ENCODE data around the gene THG1L.
"Not testable (repeated sequence)": the region's sequence is repeated elsewhere in the genome, so short reads cannot be mapped to it uniquely, and the experiment has no call there.

THG1L gene

DNA sequence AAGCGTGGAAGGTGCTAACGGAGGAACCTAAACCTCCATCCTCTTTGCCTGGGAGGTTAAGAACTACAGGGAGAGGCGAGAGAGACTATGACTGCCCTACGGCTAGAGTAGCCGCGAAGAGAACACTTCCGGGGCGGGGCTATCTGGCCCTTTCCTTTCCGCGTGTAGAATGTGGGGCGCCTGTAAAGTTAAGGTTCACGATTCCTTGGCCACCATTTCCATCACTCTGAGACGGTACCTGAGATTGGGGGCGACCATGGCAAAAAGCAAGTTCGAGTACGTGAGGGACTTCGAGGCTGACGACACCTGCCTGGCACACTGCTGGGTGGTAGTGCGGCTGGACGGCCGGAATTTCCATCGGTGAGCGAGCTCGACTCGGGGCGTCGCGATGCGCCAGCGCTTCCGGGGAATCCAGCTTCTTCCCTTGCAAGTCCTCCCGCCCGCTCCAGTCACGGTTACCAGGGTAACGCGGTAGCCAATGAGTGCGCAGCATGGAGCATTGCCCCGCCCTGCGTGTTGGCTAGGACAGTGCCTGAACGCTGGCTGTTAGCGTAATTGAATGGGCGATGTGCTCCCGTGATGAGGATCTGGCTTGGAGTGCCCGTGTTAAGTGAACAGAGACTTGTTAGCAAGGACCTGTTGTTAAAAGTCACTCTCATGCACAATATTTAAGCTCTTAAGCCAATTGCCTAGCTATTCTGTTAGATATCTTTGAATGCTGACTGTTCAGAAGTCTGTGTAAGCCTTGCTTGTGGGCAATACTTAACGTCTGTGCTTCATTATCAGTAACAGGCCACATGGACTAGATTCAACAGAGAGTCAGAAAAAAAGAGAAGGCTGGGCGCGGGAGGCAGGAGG lies at the start of gene THG1L:
THG1L (plus strand) TSS at position 149 of the 858 bp plus-strand sequence; CDS start at position 170, 21 bp downstream.
- H3K4me3 ChIP-seq (ENCODE audit: low read length), result peak within 1 kb of the TSS; percentile 83
- DNase-seq (ENCODE audit: low read depth), result peak; percentile 96
- TF ChIP-seq, protein P1, sequence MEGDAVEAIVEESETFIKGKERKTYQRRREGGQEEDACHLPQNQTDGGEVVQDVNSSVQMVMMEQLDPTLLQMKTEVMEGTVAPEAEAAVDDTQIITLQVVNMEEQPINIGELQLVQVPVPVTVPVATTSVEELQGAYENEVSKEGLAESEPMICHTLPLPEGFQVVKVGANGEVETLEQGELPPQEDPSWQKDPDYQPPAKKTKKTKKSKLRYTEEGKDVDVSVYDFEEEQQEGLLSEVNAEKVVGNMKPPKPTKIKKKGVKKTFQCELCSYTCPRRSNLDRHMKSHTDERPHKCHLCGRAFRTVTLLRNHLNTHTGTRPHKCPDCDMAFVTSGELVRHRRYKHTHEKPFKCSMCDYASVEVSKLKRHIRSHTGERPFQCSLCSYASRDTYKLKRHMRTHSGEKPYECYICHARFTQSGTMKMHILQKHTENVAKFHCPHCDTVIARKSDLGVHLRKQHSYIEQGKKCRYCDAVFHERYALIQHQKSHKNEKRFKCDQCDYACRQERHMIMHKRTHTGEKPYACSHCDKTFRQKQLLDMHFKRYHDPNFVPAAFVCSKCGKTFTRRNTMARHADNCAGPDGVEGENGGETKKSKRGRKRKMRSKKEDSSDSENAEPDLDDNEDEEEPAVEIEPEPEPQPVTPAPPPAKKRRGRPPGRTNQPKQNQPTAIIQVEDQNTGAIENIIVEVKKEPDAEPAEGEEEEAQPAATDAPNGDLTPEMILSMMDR (conservative IDR thresholded peaks at IDR 0.05; ENCODE audit: low read depth, low read length), result no peak

DNA sequence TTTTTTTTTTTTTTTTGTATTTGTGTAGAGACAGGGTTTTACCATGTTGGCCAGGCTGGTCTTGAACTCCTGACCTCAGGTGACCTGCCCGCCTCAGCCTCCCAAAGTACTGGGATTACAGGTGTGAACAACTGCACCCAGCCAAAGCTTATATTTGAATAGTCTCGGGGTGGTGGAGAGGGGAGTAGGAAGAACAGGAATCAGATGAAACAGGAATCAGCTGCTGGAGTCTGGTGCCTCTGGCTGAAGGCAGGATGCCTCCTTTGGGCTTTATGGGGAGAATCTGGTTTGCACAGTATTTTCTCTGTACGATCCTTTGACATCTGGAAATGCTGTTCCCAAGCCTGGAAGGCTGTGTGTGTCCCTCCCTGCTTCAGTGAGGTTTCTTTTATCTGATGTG lies 49.0 kb upstream of the THG1L start:
- TF ChIP-seq, protein P1 (conservative IDR thresholded peaks at IDR 0.05; ENCODE audit: low read depth, low read length), result no peak
- no peak for DNase-seq (ENCODE audit: low read depth)
- H3K4me3 ChIP-seq (ENCODE audit: low read length), result no peak overlapping the region

DNA sequence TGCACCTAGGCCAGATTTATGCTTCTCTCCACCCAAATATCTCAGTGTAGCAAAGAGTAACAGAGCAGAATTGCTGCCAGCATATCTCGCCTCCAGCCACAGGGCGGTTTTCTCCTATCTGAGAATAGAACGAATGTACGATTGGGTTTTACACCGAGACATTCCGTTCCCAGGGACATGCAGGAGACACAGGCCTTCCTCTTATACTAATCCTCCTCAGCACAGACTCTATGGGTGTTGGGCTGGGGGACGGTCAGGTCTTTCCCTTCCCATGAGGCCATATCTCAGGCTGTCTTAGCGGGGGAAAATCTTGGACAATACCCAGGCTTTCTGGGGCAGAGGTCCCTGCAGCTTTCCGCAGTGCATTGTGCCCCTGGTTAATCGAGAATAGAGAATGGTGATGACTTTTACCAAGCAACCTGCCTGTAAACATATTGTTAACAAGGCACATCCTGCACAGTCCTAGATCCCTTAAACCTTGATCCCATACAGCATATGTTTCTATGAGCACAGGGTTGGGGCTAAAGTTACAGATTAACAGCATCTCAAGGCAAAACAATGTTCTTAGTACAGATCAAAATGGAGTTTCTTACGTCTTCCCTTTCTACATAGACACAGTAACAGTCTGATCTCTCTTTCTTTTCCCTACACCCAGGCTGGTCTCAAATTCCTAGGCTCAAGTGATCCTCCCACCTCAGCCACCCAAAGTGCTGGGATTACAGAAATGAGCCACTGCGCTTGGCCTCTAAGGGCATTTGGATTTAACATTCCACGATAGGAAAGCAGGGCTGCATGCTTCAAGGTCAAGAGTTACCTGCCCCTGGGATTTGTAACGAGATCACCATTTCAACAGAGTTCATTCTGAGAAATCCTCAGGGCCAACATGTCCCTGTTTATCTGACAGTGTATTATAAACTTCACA lies 44.7 kb upstream of the THG1L start:
- not testable (repeated sequence) for H3K4me3 ChIP-seq (ENCODE audit: low read length); DNase-seq (ENCODE audit: low read depth)

DNA sequence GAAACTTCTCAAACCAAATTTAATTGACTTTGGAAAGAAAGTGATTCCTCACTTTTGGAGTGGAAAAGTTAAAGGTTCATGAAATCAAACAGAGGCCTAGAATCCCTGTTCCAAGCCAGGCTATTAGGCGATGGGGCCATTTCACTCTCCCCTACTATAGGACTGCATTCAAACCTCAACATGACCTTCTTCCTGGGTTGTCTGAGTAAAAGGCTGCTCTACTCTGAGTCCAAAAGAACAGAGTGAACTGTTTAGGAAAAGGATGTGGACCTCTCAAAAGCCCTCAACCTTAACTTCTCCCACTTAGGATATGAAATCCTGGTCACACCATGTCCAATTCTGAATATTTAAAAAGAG lies 44.0 kb upstream of the THG1L start:
- TF ChIP-seq, protein P1 (conservative IDR thresholded peaks at IDR 0.05; ENCODE audit: low read depth, low read length), result no peak
- H3K4me3 ChIP-seq (ENCODE audit: low read length), result no peak overlapping the region
- no peak for DNase-seq (ENCODE audit: low read depth)

DNA sequence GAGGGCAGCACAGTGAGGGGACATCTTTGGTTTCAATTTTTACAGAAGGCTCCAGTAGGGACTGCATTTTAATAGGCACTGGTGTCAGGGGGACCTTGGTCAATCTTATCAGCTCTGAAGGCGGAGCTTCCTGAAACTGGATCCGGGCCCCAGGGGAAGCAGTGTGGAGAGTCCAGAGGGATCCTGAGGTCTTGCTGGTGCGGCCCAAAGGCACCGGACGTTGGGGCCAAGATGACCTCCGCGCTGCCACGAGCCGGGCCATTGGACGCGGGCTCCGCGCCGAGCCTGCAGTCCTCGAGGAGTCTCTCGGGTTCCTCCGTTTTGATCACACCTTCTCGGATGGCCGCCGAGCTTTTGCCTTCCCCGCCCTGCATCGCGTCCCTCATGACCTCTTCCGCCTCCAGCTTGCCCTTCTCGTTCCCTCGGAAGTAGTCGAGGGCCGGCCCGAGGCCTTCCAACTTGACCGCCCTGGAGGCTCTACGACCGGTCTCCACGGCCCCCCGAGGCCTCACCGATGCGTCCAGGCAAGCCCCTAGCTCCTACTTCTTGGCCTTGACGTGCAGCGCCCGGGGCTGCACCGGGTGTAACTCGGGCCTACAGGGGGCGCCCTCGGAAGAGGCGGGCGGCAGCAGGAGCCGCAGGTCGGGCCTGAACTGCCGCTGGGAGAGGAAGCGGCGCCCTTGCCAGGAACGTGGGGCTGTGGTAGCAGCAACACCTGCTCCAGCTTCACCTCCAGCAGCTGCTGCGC lies 41.1 kb upstream of the THG1L start:
- DNase-seq (ENCODE audit: low read depth), result no peak
- H3K4me3 ChIP-seq (ENCODE audit: low read length), result no peak overlapping the region
- TF ChIP-seq, protein P1 (conservative IDR thresholded peaks at IDR 0.05; ENCODE audit: low read depth, low read length), result peak; percentile 30

DNA sequence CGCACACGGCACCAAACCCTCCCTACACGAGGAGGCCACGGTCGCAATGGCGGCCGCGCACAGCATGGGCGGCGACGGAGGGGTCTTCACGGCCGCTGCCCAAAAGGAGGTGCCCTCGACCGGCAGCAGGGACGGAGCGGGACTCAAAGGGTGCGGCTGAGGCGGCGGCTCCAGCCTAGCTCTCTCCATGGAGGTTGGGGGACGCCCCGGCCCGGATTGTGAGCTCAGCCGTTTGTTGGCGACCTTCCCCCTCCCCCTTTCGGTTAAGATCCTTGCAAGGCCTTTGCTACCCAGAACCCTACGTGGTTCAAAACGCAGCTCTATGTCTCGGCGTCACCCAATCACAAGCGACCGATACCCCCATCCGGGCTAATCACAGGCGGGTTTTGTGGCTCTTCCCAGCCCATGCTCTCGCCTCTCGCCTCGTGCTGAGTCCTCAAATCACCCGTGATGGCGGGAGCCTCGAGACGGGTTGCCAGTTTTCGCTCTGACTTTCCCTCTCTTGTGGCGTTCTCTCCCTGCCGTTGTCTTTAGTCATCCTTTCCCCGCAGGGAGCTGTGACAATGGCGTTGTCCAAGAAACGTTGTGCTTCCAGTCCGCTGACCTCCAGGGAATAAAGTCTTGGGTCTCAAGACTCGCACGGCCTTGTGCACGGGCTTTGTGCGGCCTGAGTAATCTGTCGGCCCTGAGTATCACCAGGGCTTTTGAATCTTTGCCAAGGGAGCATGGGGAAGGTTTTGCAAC lies 40.4 kb upstream of the THG1L start:
- H3K4me3 ChIP-seq (ENCODE audit: low read length), result no peak overlapping the region
- DNase-seq (ENCODE audit: low read depth), result no peak
- TF ChIP-seq, protein P1 (conservative IDR thresholded peaks at IDR 0.05; ENCODE audit: low read depth, low read length), result no peak

DNA sequence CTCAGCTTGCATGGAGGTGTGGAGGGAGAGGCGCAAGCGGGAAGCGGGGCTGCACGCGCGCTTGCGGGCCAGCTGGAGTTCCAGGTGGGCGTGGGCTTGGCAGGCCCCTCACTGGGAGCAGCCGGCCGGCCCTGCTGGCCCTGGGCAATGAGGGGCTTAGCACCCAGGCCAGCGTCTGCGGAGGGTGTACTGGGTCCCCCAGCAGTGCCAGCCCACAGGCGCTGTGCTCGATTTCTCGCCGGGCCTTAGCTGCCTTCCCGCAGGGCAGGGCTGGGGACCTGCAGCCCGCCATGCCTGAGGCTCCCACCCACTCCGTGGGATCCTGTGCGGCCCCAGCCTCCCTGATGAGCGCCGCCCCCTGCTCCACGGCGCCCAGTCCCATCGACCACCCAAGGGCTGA lies 37.4 kb upstream of the THG1L start:
- DNase-seq (ENCODE audit: low read depth); H3K4me3 ChIP-seq (ENCODE audit: low read length): not testable (repeated sequence)

DNA sequence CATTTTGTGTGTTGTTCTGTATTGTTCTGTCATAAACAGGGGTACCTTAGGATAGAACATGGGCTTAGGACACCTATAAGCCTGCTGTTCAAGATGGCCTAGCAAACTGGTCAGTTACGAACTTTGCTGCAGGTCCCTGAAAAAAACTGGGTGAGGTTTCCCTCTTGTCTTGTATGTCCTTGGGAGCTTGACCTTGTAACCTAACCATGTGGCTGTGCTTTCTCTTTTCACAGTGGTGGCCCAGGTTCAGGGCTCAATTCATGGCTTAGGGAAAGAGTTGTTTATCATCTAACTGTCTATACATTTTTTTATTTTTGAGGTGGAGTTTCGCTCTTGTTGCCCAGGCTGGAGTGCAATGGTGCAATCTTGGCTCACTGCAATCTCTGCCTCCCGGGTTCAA lies 35.1 kb upstream of the THG1L start:
- H3K4me3 ChIP-seq (ENCODE audit: low read length); DNase-seq (ENCODE audit: low read depth): not testable (repeated sequence)

DNA sequence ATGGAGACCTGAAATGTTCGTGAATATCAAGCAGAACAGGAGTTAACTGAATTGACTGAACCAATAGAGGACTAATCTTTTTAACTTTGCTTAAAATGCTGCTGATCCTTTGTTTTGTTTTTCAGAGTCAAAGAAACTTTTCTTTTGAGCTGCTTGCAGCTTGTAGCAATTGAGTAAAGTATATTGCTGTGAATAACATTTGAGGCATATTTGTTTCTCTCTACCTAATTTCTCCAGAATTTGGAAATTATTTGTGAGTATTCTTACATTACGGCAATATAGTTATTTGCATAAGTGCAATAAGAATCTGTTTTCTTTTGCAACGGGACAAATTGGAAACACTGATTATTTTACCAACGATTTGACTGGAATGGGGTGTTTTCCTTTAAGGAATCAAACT lies 32.5 kb upstream of the THG1L start:
- H3K4me3 ChIP-seq (ENCODE audit: low read length); DNase-seq (ENCODE audit: low read depth): not testable (repeated sequence)

Data from retinal pigment epithelial cell (primary cell).